ENCODE results near the gene MSH2.
"Not testable (repeated sequence)": the region's sequence is repeated elsewhere in the genome, so short reads cannot be mapped to it uniquely, and the experiment has no call there.

The MSH2 gene

DNA sequence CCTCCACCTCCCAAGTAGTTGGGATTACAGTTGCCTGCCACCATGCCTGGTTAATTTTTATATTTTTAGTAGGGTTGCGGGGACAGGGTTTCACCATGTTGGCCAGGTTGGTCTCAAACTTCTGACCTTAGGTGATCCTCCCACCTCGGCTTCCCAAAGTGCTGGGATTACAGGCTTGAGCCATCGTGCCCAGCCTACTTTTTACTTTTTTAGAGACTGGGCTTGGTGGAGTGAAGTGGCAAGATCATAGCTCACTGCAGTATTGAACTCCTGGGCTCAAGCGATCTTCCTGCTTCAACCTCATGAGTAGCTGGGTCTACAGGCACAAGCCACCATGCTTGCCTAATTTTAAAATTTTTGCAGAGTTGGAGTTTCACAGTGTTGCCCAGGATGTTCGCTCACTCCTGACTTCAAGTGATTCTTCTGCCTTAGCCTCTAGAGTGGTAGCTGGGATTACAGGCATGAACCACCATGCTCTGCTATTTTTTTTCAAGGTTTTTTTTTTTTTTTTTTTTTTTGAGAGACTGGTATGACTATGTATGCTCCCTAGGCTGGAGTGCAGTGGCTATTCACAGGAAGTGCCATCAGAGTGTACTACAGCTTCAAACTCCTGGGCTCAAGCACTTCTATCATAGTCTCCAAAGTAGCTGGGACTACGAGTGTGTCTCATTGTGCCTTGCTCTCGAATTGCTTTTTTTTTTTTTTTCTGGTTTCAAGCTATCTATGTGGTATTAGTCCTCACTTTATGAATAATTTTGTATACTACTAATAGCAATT, 11.9 kb downstream of the MSH2 start:
- DNase-seq: no peak

DNA sequence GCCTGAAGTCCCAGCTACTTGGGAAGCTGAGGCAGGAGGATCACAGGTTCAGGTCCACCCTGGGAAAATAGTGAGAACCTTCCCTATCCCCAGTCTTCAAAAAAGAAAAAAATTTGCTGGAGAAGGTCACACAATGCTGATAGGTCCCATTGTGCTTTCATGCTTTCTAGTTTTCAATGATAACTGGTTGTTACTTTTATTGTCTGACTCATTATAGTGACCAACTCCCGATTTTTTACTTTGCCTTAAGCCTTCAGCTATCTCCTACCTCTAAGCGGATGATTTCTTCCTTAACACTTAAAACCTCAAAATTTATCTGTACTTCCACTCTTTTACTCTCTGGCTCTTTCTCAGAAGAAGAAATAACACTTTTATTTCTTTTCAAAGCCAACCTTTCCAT, 17.3 kb downstream of the MSH2 start:
- no peak for DNase-seq

GRCh38 chr2:47420683-47421082, 17.7 kb downstream of the MSH2 start:
- not testable (repeated sequence) for DNase-seq

- DNase-seq: no peak
These were observed 19.1 kb downstream of the MSH2 start for GRCh38 chr2:47422016-47422415.

GRCh38 chr2:47422560-47422959, 19.6 kb downstream of the MSH2 start:
- DNase-seq: no peak

- no peak for DNase-seq
These were observed 23.8 kb downstream of the MSH2 start for GRCh38 chr2:47426786-47427185.

DNA sequence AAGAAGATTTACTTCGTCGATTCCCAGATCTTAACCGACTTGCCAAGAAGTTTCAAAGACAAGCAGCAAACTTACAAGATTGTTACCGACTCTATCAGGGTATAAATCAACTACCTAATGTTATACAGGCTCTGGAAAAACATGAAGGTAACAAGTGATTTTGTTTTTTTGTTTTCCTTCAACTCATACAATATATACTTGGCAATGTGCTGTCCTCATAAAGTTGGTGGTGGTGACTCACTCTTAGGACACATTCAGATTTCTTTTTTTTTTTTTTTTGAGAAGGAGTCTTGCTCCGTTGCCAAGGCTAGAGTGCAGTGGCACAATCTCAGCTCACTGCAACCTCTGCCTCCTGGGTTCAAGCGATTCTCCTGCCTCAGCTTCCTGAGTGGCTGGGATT, 26.8 kb downstream of the MSH2 start:
- DNase-seq: no peak

DNA sequence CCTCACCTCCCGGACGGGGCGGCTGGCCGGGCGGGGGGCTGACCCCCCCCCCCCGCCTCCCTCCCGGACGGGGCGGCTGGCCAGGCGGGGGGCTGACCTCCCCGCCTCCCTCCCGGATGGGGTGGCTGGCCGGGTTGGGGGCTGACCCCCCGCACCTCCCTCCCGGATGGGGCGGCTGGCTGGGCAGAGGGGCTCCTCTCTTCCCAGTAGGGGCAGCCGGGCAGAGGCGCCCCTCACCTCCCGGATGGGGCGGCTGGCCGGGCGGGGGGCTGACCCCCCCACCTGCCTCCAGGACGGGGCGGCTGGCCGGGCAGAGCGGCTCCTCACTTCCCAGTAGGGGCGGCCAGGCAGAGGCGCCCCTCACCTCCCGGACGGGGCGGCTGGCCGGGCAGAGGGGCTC, 30.1 kb downstream of the MSH2 start:
- DNase-seq: not testable (repeated sequence)

DNA sequence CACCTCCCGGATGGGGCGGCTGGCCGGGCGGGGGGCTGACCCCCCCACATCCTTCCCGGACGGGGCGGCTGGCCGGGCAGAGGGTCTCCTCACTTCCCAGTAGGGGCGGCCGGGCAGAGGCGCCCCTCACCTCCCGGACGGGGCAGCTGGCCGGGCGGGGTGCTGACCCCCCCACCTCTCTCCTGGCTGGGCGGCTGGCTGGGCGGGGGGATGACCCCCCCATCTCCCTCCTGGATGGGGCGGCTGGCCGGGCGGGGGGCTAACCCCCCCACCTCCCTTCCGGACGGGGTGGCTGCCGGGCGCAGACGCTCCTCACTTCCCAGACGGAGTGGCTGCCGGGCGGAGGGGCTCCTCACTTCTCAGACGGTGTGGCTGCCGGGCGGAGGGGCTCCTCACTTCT, 30.5 kb downstream of the MSH2 start:
- not testable (repeated sequence) for DNase-seq

GRCh38 chr2:47437287-47437686, 34.3 kb downstream of the MSH2 start:
- DNase-seq: no peak

DNA sequence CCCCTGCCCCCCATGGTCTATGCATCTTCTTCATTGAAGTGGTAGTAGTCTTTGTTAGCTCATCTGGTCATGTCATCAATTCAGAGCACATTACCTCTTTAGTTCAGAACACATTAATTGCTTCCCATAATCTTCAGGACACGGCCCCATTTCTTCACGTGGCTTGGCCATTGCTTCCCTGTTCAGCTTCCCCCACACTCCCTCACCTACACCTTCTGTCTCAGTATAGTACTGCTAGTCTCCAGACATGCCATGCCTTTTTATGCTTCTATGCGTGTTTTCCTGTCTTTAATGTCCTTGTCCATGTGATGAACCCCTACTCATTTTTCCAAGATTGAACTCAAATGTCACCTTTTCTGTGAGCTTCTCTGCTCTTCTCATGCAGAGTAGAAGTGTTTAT, 35.1 kb downstream of the MSH2 start:
- no peak for DNase-seq

GRCh38 chr2:47438783-47439182, 35.8 kb downstream of the MSH2 start:
- no peak for DNase-seq

- no peak for DNase-seq
These were observed 48.8 kb downstream of the MSH2 start for GRCh38 chr2:47451790-47452189.

- no peak for DNase-seq
These were observed 49.8 kb downstream of the MSH2 start for GRCh38 chr2:47452761-47453160.

DNA sequence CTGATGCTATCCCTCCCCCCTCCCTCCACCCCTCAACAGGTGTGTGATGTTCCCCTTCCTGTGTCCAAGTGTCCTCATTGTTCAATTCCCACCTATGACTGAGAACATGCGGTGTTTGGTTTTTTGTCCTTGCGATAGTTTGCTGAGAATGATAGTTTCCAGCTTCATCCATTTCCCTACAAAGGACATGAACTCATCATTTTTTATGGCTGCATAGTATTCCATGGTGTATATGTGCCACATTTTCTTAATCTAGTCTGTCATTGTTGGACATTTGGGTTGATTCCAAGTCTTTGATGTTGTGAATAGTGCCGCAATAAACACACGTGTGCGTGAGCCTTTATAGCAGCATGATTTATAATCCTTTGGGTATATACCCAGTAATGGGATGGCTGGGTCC, 51.9 kb downstream of the MSH2 start:
- not testable (repeated sequence) for DNase-seq

DNA sequence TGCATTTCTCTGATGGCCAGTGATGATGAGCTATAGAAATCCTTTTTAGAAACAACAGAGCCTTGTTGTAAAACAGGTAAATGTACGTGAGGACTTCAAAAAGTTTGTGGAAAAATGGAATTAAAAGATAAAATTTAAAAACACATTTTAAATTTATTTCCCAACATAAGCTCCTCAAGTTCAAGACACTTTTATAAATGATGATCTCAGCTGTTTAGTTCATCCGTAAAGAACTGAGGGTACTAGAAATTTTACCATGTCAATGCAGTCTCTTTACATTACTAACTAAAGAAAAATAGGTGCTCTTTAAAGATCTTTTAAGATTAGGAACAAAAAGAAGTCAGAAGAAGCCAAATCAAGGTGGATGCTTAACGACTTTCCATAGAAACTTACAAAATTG, 52.5 kb downstream of the MSH2 start:
- DNase-seq: no peak

DNA sequence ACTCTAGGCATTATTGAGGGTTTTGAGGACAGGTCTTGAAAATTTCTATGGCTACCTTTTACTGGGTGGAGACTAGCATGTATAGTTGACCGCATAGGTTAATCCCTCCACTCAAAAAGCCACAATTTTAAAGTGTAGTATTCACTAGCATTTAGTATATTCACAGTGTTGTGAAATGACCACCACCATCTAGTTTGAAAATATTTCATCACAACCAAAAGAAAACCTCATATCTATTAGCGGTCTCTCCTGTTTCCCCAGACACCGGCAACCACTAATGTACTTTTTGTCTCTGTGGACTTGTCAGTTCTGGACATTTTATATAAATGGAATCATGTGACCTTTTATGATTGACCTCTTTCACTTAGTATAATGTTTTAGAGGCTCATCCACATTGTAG, 53.9 kb downstream of the MSH2 start:
- DNase-seq: no peak

DNA sequence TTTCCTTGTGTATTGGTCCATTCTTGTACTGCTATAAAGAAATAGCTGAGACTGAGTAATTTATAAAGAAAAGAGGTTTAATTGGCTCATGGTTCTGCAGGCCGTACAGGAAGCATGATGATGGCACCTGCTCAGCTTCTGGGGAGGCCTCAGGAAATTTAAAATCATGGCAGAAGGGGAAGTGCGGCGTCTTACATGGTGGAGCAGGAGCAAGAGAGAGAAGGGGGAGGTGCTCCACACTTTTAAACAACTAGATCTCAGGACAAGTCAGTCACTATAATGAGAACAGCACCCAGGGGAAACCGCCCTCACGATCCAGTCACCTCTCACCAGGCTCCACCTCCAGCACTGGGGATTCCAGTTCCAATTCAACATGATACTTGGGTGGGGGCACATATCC, 54.3 kb downstream of the MSH2 start:
- DNase-seq: no peak

GRCh38 chr2:47459021-47459420, 56.1 kb downstream of the MSH2 start:
- no peak for DNase-seq

DNA sequence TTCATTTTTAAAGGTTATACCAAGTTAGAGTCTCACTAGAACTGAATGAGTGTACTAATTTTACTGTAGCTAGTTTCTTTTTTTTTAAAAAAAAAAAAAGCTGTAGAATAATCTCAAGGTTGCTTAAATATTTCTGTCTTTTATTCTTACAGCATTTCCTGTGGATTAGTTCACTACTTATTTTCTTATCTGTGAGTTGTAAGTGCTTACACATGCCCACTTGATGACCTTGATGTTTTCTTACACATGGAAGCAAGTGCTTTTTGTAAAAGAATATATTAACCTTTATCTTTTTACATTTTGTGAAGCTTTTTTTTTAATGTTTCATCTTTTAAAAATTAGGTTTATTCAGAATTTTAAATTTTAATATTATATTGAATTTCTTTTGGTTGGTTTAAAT, 57.8 kb downstream of the MSH2 start:
- no peak for DNase-seq

- no peak for DNase-seq
These were observed 68.6 kb downstream of the MSH2 start for GRCh38 chr2:47471429-47472116.

DNA sequence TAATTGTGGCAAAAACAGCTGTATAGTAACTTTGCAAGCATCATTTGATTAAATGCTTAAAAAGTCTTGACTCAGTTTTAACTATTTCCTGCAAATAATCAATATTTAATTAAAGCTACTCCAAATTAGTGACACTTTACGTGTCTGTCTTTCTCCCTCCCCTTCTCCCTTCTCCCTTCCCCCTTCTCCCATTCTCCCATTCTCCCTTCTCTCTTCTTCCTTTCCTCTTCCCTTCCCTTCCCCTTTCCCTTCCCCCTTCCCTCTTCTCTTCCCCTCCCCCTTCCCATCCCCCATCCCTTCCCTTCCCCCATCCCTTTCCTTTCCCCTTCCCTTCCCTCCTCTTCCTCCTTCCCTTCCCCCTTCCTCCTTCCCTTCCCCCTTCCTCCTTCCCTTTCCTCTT, 76.9 kb downstream of the MSH2 start:
- DNase-seq: no peak

DNA sequence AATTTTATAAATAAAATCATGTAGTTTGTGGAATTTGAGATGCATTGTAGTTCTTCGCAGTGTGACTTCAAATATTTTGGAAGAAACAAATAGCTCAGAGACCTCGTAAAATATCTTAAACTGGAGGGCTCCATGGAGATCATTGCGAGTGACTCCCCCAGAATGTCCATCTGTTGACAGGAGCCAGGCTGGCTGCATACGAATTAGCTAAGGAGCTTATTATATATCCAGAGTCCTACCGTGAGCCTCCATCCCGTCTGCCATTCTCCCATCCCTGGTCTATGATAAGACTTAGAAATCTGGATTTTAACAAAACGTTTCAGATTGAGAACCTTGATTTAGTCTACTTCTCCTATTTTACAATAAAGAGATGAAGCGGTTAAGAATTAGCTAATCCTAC, 80.2 kb downstream of the MSH2 start:
- no peak for DNase-seq

DNA sequence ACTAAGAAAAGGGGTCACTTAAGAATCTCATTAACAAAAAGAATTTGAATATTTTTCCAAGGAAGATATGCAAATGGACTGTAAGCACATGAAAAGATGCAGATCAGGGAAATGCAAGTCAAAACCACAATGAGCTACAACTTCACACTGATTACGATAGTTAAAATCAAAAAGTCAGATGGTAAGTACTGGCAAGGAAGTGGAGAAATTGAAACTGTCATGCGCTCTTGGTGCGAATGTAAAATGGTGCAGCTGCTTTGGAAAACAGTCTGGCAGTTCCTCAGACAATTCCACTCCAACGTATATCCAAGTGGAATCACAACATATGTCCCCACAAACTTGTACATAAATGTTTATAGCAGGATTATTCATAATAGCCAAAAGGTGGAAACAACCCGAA, 81.4 kb downstream of the MSH2 start:
- DNase-seq: no peak

- DNase-seq: no peak
These were observed 82.2 kb downstream of the MSH2 start for GRCh38 chr2:47485177-47485576.
